PFSK-1 (cell line): ENCODE results near the gene KCNB1.

ENCODE experiments used
- FOXP2 ChIP-seq: optimal IDR thresholded peaks from 2 replicates; pipeline ENCODE3; 2011; ENCODE audit warnings: borderline replicate concordance, control low read depth, inconsistent platforms; ENCODE audit not compliant: insufficient read depth; ENCODE audit errors: extremely low read length, extremely low read depth
- POLR2AphosphoS5 ChIP-seq: IDR thresholded peaks from 2 replicates; pipeline ENCODE4 v1.6.1; 2012; ENCODE audit warnings: low read depth, mild to moderate bottlenecking, control low read depth, low read length, moderate library complexity
- SIN3A ChIP-seq: IDR thresholded peaks from 2 replicates; pipeline ENCODE4 v1.6.1; 2012; ENCODE audit warnings: mild to moderate bottlenecking, low read length, moderate library complexity, borderline replicate concordance; ENCODE audit not compliant: insufficient read depth
- TAF1 ChIP-seq: IDR thresholded peaks from 2 replicates; pipeline ENCODE4 v1.6.1; 2012; ENCODE audit warnings: low read length, control low read depth, borderline replicate concordance; ENCODE audit not compliant: insufficient read depth
- TF ChIP-seq, protein P1 (sequence below), 2 experiments: IDR thresholded peaks; 2 replicates each; pipeline versions ENCODE4 v1.6.1 to v1.8.0; 2011 to 2012; ENCODE audit warnings: low read depth in 2 of 2, low read length in 2 of 2, control low read depth in 1 of 2, inconsistent platforms in 1 of 2, mild to moderate bottlenecking in 1 of 2, moderate library complexity in 1 of 2; ENCODE audit not compliant: insufficient read depth in 1 of 2

- no peak for TF ChIP-seq POLR2AphosphoS5
- TF ChIP-seq, protein P1, sequence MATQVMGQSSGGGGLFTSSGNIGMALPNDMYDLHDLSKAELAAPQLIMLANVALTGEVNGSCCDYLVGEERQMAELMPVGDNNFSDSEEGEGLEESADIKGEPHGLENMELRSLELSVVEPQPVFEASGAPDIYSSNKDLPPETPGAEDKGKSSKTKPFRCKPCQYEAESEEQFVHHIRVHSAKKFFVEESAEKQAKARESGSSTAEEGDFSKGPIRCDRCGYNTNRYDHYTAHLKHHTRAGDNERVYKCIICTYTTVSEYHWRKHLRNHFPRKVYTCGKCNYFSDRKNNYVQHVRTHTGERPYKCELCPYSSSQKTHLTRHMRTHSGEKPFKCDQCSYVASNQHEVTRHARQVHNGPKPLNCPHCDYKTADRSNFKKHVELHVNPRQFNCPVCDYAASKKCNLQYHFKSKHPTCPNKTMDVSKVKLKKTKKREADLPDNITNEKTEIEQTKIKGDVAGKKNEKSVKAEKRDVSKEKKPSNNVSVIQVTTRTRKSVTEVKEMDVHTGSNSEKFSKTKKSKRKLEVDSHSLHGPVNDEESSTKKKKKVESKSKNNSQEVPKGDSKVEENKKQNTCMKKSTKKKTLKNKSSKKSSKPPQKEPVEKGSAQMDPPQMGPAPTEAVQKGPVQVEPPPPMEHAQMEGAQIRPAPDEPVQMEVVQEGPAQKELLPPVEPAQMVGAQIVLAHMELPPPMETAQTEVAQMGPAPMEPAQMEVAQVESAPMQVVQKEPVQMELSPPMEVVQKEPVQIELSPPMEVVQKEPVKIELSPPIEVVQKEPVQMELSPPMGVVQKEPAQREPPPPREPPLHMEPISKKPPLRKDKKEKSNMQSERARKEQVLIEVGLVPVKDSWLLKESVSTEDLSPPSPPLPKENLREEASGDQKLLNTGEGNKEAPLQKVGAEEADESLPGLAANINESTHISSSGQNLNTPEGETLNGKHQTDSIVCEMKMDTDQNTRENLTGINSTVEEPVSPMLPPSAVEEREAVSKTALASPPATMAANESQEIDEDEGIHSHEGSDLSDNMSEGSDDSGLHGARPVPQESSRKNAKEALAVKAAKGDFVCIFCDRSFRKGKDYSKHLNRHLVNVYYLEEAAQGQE (IDR thresholded peaks at IDR 0.05; ENCODE audit: insufficient read depth in 1 of 2, low read depth in 2 of 2, low read length in 2 of 2): no peak
- TF ChIP-seq SIN3A: no peak
- no peak for TF ChIP-seq TAF1
- no peak for TF ChIP-seq FOXP2
Measured at GRCh38 chr20:49412953-49413352, 69.5 kb downstream of the KCNB1 start.
